GM12864 (cell line): ENCODE measurements around the gene SOX8.
"Not testable (repeated sequence)": the region's sequence is repeated elsewhere in the genome, so short reads cannot be mapped to it uniquely, and the experiment has no call there.

Source experiments
- DNase-seq: peaks from one replicate; pipeline ENCODE4 v3.0.0-alpha.2; 2011; ENCODE audit warnings: low read depth
- H3K4me3 ChIP-seq: 2 replicates; pipeline ENCODE4 v1.5.1; 2011; ENCODE audit warnings: mild to moderate bottlenecking, low read depth, low read length, control low read depth
- CTCF ChIP-seq: IDR thresholded peaks from 2 replicates; pipeline ENCODE4 v1.5.1; 2011; ENCODE audit warnings: low read depth, mild to moderate bottlenecking, moderate library complexity, low read length, control low read depth, inconsistent platforms; ENCODE audit errors: missing control alignments

The SOX8 gene

DNA sequence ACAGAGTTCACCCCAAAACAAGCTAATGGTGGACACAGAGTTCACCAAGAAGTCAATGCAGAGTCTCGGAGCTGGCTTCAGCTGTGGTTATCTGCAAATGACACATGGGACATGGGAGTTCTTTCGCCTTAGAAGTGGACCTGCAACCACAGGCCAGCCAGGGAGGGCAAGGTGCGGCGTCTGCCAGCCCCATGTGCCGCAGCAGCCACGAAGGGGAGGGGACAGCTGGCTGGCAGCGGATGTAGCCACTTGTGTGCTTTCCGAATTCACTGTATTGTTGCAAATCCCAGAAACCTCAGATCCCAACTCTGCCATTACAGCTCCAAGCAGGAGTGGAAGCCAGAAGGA is 35.5 kb upstream of the SOX8 start:
- no peak overlapping the region for H3K4me3 ChIP-seq
- no peak for TF ChIP-seq CTCF
- no peak for DNase-seq

DNA sequence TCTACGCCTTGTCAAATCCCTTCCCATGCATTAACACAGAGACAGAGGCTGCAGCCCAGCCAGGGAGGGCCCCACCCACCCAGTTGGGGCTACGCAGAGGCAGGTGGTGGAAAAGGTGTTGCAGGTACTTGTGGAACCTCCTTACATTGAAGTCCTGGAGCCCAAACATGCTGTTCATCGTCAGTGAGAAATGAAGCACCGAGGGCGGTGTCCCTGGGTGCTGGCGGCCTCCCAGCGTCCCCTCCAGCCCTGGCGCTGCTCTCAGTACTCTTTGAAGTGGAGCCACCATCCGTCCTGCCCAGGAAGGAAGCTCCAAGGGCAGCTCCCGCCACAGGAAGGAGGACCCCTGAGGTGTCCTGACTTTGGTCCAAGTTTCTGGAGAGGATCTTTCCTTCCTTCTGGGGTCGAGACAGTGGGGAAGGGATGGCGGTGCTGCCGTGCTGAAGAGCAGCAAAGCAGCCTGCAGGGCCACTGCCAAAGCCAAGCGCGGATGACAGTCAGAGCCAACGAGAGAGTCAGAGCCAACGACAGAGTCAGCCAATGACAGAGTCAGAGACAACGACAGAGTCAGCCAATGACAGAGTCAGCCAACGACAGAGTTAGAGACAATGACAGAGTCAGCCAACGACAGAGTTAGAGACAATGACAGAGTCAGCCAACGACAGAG is 34.2 kb upstream of the SOX8 start:
- no peak for DNase-seq
- no peak for TF ChIP-seq CTCF

GRCh38 chr16:947922-948303 is 33.7 kb upstream of the SOX8 start:
- H3K4me3 ChIP-seq, DNase-seq: not testable (repeated sequence)

More for the DNA sequence above, 34.2 kb upstream of the SOX8 start:
- no peak overlapping the region for H3K4me3 ChIP-seq

GRCh38 chr16:948767-949166 is 32.8 kb upstream of the SOX8 start:
- H3K4me3 ChIP-seq, DNase-seq: not testable (repeated sequence)

- H3K4me3 ChIP-seq, DNase-seq: not testable (repeated sequence)
These were observed 30.6 kb upstream of the SOX8 start for GRCh38 chr16:950733-951573.

DNA sequence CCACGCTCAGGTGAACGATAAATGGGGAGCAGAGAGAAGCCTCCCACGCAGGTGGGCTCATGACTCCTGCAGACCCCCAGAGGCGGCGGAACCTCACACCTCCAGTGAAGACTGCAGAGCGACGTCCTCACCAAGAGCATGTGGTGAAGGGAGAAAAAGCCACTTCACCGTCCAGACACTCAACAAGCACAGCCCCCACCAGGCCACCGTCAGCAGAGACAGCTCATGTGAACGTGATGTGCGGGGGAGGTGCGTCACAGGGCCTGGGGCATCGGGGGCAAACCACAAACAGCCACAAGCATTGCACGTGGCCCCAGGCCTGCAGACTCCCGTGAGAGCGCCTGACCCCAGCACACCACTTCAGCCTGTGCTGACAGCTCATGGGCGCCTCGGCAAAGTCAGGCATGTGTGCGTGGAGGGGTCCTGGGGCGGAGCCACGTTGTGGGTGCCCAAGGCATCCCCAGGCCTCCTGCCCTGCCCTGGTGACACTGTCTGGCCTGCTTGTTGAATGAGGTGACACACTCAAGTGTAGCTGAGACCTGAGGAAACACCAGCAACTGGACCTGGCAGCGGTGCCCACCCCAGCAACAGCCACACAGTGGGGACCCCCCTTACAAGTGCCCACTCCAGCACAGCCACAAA is 29.8 kb upstream of the SOX8 start:
- H3K4me3 ChIP-seq, result no peak overlapping the region
- no peak for DNase-seq
- no peak for TF ChIP-seq CTCF

GRCh38 chr16:952321-952720 is 29.2 kb upstream of the SOX8 start:
- H3K4me3 ChIP-seq, result no peak overlapping the region
- no peak for DNase-seq
- no peak for TF ChIP-seq CTCF

GRCh38 chr16:953818-954217 is 27.8 kb upstream of the SOX8 start:
- DNase-seq, H3K4me3 ChIP-seq: not testable (repeated sequence)

DNA sequence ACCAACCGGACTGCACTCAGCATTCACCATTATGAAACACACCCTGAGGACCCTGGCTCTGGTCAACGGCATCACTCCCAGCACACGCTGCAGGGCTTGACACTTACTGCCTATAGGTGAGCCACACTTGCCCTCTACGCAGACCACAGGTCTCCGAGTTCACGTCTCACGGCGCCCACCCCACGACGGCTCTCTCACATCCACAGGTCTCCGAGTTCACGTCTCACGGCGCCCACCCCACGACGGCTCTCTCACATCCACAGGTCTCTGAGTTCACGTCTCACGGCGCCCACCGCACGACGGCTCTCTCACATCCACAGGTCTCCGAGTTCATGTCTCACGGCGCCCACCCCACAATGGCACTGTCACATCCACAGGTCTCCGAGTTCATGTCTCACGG is 25.8 kb upstream of the SOX8 start:
- DNase-seq, result not testable (repeated sequence)

More for the DNA sequence above, 25.8 kb upstream of the SOX8 start:
- H3K4me3 ChIP-seq, result not testable (repeated sequence)
